Neural progenitor cell (in vitro differentiated cells): ENCODE data around the gene TMEM131L.

Experiments
- EZH2 ChIP-seq: fragments of 200-600 bp; sonication (generic); IDR thresholded peaks from 2 replicates; pipeline ENCODE4 v1.6.1; 2017; ENCODE audit warnings: antibody characterized with exemption, mild to moderate bottlenecking, moderate library complexity
- EZH2phosphoT487 ChIP-seq: fragments of 200-600 bp; sonication (generic); IDR thresholded peaks from 2 replicates; pipeline ENCODE4 v1.6.1; 2017; ENCODE audit warnings: antibody characterized with exemption

GRCh38 chr4:153560908-153561307 is 94.7 kb downstream of the TMEM131L start:
- TF ChIP-seq EZH2 (no peak), EZH2phosphoT487 (no peak)
